SJSA1 (cell line): Measurements from ENCODE around the gene RNF10. TPM values are rescaled to one million over a fixed set of nuclear protein-coding genes. Genes with fewer than 3 reads are reported as not detected.
A peak's percentile ranks its signal among the peaks of the same experiment; 100 is the strongest.
"Not testable (repeated sequence)": the region's sequence is repeated elsewhere in the genome, so short reads cannot be mapped to it uniquely, and the experiment has no call there.

Source experiments
- DNase-seq, 2 experiments: peaks; one replicate each; pipeline ENCODE4 v3.0.0-alpha.2; 2015 to 2020; ENCODE audit warnings: low spot score in 2 of 2, low read depth in 1 of 2
- H3K27ac ChIP-seq: fragments of 250-450 bp; sonication (Bioruptor Pico); 2 replicates; pipeline ENCODE4 v1.5.1; 2020; ENCODE audit warnings: mild to moderate bottlenecking, moderate library complexity
- H3K27me3 ChIP-seq: fragments of 250-450 bp; sonication (Bioruptor Pico); replicated peaks from 2 replicates; pipeline ENCODE4 v1.5.1; 2020; ENCODE audit warnings: mild to moderate bottlenecking, moderate library complexity
- H3K36me3 ChIP-seq: fragments of 250-450 bp; sonication (Bioruptor Pico); 2 replicates; pipeline ENCODE4 v1.5.1; 2020; ENCODE audit warnings: mild to moderate bottlenecking
- H3K4me1 ChIP-seq: fragments of 250-450 bp; sonication (Bioruptor Pico); replicated peaks from 2 replicates; pipeline ENCODE4 v1.6.1; 2021; ENCODE audit warnings: mild to moderate bottlenecking
- H3K4me3 ChIP-seq: fragments of 250-450 bp; sonication (Bioruptor Pico); 2 replicates; pipeline ENCODE4 v1.5.1; 2020; ENCODE audit warnings: mild to moderate bottlenecking
- H3K9me3 ChIP-seq: fragments of 250-450 bp; sonication (Bioruptor Pico); replicated peaks from 2 replicates; pipeline ENCODE4 v1.5.1; 2020; ENCODE audit warnings: mild to moderate bottlenecking
- total RNA-seq: library from RNA; depleted of rRNA; stranded (reverse); fragments of >200 nt; shearing (Covaris generic); gene quantifications from 2 replicates; pipeline ENCODE4 v1.2.3, GENCODE V29; 2014

RNF10 gene
- total RNA-seq, 1 experiment from 2014 or later: 54.7 TPM

DNA sequence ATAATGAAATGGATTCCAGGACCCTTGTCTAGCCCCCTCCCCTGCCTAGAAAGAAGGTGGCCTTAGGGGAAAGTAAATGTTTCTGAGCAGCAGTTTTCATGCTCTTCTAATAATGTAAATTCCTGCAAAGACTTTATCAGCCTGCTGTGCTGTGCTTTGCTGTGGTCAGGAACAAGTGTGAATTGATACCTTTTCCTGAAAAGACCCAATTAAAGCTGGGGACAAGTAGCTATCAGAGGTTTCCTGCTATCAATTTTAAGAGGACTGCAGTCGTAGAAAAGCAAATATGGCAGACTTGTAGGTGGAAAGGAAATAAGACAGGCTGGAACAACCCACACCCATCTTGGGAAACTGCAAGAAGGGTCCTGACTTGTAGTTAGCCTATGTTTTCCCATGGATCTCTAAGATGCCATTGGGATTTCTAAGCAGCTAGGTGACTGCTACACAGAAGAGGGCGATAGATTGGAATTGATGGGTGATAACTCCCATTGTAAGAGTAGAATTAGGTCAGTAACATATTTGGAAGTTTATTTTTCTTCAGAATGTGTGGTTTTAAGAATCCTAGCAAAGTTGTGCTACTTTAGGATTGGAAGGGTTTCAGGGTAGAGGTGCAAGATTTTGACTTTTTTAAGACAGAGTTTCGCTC, 35.2 kb upstream of the RNF10 start:
- peaks cover 49% of the 10 kb centered on the region for H3K36me3 ChIP-seq
- no peak overlapping the region for H3K4me3 ChIP-seq
- H3K27me3 ChIP-seq: no peaks in the 10 kb centered on the region
- no peak overlapping the region for H3K27ac ChIP-seq
- DNase-seq: no peak
- H3K4me1 ChIP-seq: peaks cover 16% of the 10 kb centered on the region; the same call in 1 of the 2 replicates
- no peaks in the 10 kb centered on the region for H3K9me3 ChIP-seq

DNA sequence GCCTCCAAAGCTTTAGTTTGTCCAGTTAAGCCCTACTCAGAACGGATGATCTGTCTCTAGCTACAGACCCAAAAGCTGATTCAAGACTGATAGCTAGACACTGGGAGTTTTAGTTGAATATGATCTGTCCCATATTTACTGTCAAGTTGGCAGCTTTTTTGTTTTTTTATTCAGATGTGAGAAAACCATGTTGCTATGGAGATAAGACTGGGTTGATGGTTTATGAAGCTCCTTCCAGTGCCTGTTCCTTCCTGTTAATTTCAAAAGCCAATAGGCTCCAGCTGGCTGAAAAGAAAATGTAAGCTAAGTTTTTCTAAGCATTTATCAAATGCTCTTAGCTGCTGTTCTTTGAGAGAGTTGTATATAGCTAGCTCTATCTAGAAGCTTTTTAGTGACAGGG, 33.6 kb upstream of the RNF10 start:
- Histone ChIP-seq H3K4me3 (no peak overlapping the region), H3K36me3 (peaks cover 54% of the 10 kb centered on the region)

DNA sequence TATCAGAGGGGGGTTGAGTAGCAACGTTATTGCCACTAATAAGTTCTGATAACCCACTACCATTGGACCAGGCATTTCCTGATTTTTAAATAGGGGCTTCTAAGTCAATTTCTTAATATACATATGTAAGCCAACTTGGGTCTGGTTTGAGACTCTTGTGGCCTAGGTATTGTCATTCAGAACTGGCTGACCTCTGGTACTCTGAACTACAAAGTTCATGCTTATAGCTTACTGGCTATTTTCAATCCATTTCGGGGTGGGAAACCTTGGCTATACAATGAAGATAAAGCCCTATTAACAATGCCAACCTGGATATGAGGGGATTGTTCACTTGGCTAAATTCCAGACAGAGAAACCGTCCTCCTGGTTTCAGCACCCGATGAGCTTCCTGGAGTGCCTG, 29.6 kb upstream of the RNF10 start:
- Histone ChIP-seq H3K9me3 (no peaks in the 10 kb centered on the region), H3K27ac (no peak overlapping the region), H3K4me3 (no peak overlapping the region), H3K27me3 (no peaks in the 10 kb centered on the region), H3K4me1 (no peaks in the 10 kb centered on the region), H3K36me3 (peaks cover 40% of the 10 kb centered on the region)
- no peak for DNase-seq

More for the DNA sequence above, 33.6 kb upstream of the RNF10 start:
- H3K27me3 ChIP-seq: no peaks in the 10 kb centered on the region
- H3K4me1 ChIP-seq: peaks cover 10% of the 10 kb centered on the region; the same call in 1 of the 2 replicates
- DNase-seq: no peak
- H3K9me3 ChIP-seq: no peaks in the 10 kb centered on the region
- no peak overlapping the region for H3K27ac ChIP-seq

DNA sequence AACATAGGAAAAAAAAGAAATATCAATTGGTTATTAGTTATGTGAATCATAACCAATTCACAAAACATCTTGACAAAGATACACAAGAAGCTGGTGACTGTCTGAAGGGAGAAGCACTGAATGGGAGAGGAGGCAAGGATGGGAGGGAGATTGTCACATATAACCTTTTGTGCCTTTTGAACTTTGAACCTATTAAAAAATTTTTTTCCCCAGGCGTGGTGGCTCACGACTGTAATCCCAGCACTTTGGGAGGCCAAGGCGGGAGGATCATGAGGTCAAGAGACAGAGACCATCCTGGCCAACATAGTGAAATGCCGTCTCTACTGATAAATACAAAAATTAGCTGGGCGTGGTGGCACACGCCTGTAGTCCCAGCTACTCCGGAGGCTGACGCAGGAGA, 25.6 kb upstream of the RNF10 start:
- H3K4me1 ChIP-seq: no peaks in the 10 kb centered on the region
- H3K27ac ChIP-seq: no peak overlapping the region
- DNase-seq: no peak
- peaks cover 41% of the 10 kb centered on the region for H3K36me3 ChIP-seq
- H3K9me3 ChIP-seq: no peaks in the 10 kb centered on the region
- H3K27me3 ChIP-seq: no peaks in the 10 kb centered on the region
- H3K4me3 ChIP-seq: no peak overlapping the region

DNA sequence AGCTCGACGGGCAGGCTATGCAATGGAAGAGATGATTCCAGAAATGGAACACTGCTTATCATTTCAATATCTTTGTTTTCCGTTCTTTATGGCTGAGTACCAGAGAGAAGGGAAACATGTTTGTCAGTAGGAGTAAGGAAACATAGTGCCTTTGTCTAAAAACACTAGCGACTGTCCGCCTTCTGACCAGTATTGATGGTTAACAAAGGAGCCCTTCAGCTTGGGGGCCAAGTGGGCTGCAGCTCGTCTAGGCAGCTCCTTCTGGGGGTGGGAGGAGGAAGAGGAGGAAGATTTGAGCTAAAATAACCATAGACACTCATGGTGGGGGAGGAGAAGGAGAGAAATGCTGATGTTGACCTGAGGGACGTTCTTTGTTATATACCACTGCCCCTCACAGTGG, 20.2 kb upstream of the RNF10 start:
- no peaks in the 10 kb centered on the region for H3K27me3 ChIP-seq
- no peaks in the 10 kb centered on the region for H3K9me3 ChIP-seq

DNA sequence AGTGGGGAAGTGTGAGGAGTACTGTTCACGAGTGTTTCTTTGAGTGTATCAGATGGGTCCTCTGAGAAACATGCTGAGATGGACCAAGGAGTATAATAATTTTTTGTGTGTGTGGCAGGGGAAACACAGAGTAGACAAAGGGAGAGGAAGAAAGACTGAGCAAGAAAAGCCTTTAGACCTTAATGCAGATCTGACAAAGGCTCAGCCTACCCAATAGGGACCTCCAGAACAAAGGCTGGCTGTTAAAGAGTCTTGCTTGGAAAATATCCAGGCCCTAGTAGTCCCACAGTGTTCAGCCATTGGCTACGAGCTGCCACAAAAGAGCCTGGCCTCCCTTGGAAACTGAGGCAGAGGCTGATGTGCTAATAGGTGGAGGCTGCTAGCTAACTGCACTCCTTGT, 18.7 kb upstream of the RNF10 start:
- H3K27me3 ChIP-seq: no peaks in the 10 kb centered on the region
- no peaks in the 10 kb centered on the region for H3K9me3 ChIP-seq
- no peak for DNase-seq
- no peak overlapping the region for H3K27ac ChIP-seq
- no peaks in the 10 kb centered on the region for H3K4me1 ChIP-seq
- H3K4me3 ChIP-seq: no peak overlapping the region
- peaks cover 35% of the 10 kb centered on the region for H3K36me3 ChIP-seq

More for the DNA sequence above, 20.2 kb upstream of the RNF10 start:
- no peak overlapping the region for H3K4me3 ChIP-seq
- H3K27ac ChIP-seq: no peak overlapping the region
- H3K4me1 ChIP-seq: no peaks in the 10 kb centered on the region
- no peak for DNase-seq
- H3K36me3 ChIP-seq: peaks cover 45% of the 10 kb centered on the region

DNA sequence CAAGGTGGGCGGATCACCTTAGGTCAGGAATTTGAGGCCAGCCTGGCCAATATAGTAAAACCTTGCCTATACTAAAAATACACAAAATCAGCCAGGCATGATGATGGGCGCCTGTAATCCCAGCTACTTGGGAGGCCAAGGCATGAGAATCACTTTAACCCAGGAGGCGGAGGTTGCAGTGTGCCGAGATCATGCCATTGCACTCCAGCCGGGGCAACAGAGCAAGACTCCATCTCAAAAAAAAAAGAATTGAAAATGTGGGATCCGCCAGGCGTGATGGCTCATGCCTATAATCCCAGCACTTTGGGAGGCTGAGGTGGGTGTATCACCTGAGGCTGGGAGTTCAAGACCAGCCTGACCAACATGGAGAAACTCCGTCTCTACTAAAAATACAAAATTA, 14.8 kb upstream of the RNF10 start:
- H3K4me3 ChIP-seq, DNase-seq, H3K9me3 ChIP-seq, H3K27ac ChIP-seq, H3K27me3 ChIP-seq, H3K4me1 ChIP-seq: not testable (repeated sequence)
- peaks cover 31% of the 10 kb centered on the region for H3K36me3 ChIP-seq

DNA sequence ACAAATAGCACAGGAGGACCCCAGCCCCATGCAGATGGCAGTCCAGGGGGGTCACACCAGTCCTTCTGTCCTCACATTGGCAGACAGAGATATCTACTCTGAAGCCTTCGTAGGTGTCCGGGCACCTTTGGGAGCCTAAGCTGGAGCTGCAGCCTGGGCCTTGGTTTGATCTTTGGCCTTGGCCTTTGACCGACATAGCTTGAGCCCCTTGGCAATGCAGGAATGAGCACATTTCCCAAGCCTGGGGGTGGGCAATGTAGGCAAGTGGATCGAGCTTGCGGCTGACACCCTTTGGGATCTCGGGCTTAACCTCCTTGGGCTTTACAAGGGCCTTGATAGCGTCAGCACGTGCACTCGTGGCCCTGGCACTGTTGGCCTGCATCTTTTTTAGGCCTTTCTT, 11.6 kb upstream of the RNF10 start:
- H3K27ac ChIP-seq: no peak overlapping the region
- no peaks in the 10 kb centered on the region for H3K27me3 ChIP-seq
- H3K4me3 ChIP-seq: no peak overlapping the region
- DNase-seq: no peak
- peaks cover 13% of the 10 kb centered on the region for H3K36me3 ChIP-seq
- no peaks in the 10 kb centered on the region for H3K9me3 ChIP-seq
- H3K4me1 ChIP-seq: peaks cover 5% of the 10 kb centered on the region; the same call in 1 of the 2 replicates

DNA sequence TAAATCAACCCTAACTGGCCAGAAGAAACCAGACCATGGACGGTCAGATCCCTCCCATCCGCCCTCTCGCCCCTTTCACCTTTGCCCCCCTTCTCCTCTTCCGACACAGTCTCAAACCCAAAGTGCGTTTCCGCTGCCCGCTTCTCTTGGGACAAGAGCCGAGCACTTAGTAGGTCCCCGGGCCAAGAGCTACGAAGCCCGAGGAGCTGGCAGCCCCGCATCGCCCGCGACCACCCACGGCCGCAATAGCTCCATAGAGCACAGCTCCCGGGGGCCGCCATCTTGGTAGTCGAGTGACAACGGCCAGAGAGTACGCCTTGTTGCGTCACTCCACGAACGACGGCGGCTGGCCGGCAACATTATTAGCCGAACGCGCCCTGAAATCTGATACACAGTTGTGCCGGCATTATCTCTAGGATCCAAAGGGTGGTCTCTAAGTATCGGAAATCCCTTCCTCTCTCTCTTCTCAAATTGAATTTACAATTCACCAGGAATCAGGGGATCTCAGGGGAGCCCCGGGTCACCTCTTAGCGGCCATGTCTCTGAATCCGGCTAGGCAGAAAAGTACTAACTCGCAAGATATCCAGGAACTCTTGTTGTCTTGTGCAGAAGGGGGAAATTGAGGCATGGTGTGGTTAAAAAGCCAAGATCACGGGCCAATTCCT, 5.2 kb upstream of the RNF10 start, which contains the start of gene COQ5:
COQ5 (minus strand) TSS at position 298 of the 665 bp plus-strand sequence; CDS start at position 281, 17 bp downstream.
- DNase-seq: peak; percentile 86
- Histone ChIP-seq H3K4me1 (peaks cover 8% of the 10 kb centered on the region), H3K27me3 (no peaks in the 10 kb centered on the region), H3K27ac (peak within 1 kb of the TSS; percentile 87), H3K9me3 (no peaks in the 10 kb centered on the region), H3K36me3 (0 out of 2 replicates have a peak, but pooled peaks cover 7% of the 10 kb centered on the region), H3K4me3 (peak within 1 kb of the TSS; percentile 67)

DNA sequence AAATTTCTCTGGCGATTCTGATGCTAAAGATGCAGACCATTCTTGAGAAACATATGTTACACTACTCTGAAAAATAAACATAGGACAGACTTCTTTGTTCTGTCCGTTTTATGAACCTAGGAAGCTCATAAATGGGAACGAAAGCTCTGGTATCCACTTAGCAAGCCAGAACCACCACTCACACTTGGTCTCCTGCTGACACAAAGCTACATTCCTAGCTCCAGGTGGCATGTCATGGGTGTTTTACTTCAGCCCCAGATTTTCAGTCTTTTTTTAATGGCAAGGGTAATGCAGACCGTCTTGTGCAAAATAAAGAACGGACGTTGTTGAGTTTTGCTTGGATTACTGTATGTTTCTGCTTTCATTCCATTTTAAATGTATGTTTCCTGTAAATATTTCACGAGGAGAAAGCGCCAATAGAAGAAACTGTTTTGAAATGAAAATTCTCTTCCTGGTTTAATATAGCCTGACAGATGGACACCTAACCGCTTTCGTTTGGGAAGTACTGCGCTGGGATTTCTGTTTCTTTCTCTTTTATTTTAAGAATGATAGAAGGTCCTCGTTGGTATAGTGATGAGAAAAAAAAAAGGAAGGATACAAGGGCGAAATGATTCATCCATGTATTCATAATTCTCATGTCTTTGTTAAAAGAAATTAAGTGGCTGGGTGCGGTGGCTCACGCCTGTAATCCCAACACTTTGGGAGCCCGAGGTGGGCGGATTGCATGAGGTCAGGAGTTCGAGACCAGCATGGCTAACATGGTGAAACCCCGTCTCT, 4.3 kb upstream of the RNF10 start:
- peak in 1 of 2 experiments; percentile 51 for DNase-seq
- Histone ChIP-seq H3K27me3 (no peaks in the 10 kb centered on the region), H3K27ac (peak overlapping the region; percentile 87), H3K4me1 (peaks cover 8% of the 10 kb centered on the region), H3K36me3 (peaks cover 13% of the 10 kb centered on the region), H3K9me3 (no peaks in the 10 kb centered on the region), H3K4me3 (peak overlapping the region; percentile 67)

DNA sequence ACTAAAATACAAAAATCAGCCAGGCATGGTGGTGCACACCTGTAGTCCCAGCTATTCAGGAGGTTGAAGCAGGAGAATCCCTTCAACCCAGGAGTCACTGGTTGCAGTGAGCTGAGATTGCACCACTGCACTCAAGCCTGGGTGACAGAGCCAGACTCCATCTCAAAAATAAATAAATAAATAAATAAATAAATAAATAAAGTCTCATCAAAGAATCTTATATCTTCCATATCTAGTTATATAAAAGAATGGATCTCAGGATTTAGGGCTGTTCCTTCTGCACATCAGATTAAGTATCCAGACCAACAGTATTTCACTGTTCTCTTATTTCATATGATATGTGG, 3.8 kb upstream of the RNF10 start:
- not testable (repeated sequence) for H3K27ac ChIP-seq

DNA sequence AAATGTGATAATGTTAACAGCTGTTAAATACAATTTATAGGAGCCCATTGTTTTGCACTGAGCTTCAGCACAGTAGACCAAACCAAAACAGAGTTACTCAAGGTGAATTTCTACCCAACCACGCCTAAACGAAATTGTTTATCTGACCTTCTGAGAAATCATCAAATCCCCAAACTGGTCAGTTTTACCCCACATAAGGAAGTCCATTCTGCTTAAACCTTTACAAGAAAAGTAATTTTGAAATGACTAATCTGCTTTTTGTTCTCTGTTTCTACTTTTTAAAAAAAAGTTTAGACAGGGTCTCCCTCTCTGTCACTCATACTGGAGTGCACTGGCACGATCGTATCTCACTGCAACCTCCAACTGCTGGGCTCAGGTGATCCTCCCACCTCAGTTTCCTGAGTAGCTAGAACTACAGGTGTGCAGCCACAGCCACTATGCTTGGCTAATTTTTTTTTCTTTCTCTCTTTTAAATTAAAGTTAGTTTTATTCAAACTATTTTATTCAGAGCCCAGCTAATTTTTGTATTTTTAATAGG, 1.4 kb upstream of the RNF10 start:
- Histone ChIP-seq H3K4me1 (peaks cover 25% of the 10 kb centered on the region), H3K36me3 (peaks cover 34% of the 10 kb centered on the region), H3K4me3 (no peak overlapping the region), H3K9me3 (no peaks in the 10 kb centered on the region), H3K27ac (no peak overlapping the region), H3K27me3 (no peaks in the 10 kb centered on the region)
- no peak for DNase-seq

More for the DNA sequence above, 3.8 kb upstream of the RNF10 start:
- not testable (repeated sequence) for H3K27me3 ChIP-seq, H3K9me3 ChIP-seq, DNase-seq
- Histone ChIP-seq H3K36me3 (peaks cover 14% of the 10 kb centered on the region), H3K4me3 (peak overlapping the region; percentile 67), H3K4me1 (peaks cover 11% of the 10 kb centered on the region)

DNA sequence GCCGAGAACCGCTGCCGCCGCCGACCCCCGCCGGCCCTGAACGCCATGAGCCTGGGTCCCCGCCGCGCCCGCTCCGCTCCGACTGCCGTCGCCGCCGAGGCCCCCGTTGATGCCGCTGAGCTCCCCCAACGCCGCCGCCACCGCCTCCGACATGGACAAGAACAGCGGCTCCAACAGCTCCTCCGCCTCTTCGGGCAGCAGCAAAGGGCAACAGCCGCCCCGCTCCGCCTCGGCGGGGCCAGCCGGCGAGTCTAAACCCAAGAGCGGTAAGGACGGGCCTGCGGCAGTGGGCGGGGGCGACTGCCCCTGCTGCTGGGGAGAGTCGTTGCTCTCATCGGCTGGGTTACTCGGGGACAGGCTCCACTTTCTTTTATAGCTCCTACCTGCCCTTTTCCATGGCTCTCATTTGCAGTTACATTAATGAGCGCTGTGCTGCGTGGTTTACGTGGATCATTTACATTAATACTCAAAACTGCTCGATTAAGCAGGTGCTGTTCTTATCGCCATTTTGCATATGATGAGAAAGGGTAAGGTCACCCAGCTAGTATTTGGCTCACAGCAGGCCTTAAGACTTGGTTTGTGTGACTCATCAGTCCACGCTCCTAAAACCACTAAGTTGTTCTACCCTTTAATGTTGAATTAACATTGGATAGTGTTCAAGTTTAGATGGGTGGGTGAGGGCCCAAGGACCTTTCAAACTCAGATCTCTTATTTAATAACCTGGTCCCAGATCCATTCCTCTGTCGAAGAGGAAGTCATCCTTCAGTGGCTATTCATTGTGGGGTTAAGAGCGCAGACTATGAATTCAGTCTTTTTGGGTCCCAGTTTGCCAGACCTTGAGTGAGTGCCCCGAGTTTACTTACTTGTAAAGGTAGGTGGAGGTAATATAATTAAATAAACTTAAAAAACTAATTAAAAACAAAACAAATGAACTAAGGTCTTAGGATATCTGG, 823 bp downstream of the RNF10 start:
- DNase-seq: peak; percentile 50 to 63
- Histone ChIP-seq H3K9me3 (no peaks in the 10 kb centered on the region), H3K4me3 (peak overlapping the region; percentile 83), H3K4me1 (peaks cover 38% of the 10 kb centered on the region), H3K36me3 (peaks cover 45% of the 10 kb centered on the region), H3K27ac (peak overlapping the region; percentile 52), H3K27me3 (no peaks in the 10 kb centered on the region)
